ENCODE results near the gene ITPKC. TPM values are rescaled to one million over a fixed set of nuclear protein-coding genes. Genes with fewer than 3 reads are reported as not detected.
"Not testable (repeated sequence)": the region's sequence is repeated elsewhere in the genome, so short reads cannot be mapped to it uniquely, and the experiment has no call there.

Gene ITPKC
- total and polyA plus RNA-seq, 2 experiments from 2014 or later = 15.4 to 19.4 TPM

- H3K9me3 ChIP-seq (ENCODE audit: low read depth) = no peaks in the 10 kb centered on the region
- no peak for TF ChIP-seq CTCF (IDR thresholded peaks at IDR 0.05; ENCODE audit: low read depth, low read length)
- no peak overlapping the region for H3K27ac ChIP-seq
- no peak for DNase-seq (ENCODE audit: low read depth in 1 of 2, low spot score in 1 of 2)
- H3K27me3 ChIP-seq = no peaks in the 10 kb centered on the region
- H3K4me1 ChIP-seq (ENCODE audit: low read depth) = no peaks in the 10 kb centered on the region
- H3K36me3 ChIP-seq = no peaks in the 10 kb centered on the region
- no peak overlapping the region for H3K4me3 ChIP-seq
These were observed 63.7 kb downstream of the ITPKC start for GRCh38 chr19:40780582-40780981.

GRCh38 chr19:40781140-40781539 lies 64.2 kb downstream of the ITPKC start:
- DNase-seq (ENCODE audit: low read depth in 1 of 2, low spot score in 1 of 2) = no peak
- Histone ChIP-seq H3K9me3 (ENCODE audit: low read depth) (no peaks in the 10 kb centered on the region), H3K27ac (no peak overlapping the region), H3K36me3 (no peaks in the 10 kb centered on the region), H3K4me3 (no peak overlapping the region), H3K27me3 (no peaks in the 10 kb centered on the region), H3K4me1 (ENCODE audit: low read depth) (no peaks in the 10 kb centered on the region)
- TF ChIP-seq CTCF (IDR thresholded peaks at IDR 0.05; ENCODE audit: low read depth, low read length) = no peak

- Histone ChIP-seq H3K4me3 (no peak overlapping the region), H3K27me3 (no peaks in the 10 kb centered on the region), H3K9me3 (ENCODE audit: low read depth) (no peaks in the 10 kb centered on the region), H3K36me3 (no peaks in the 10 kb centered on the region), H3K27ac (no peak overlapping the region), H3K4me1 (ENCODE audit: low read depth) (no peaks in the 10 kb centered on the region)
- TF ChIP-seq CTCF (IDR thresholded peaks at IDR 0.05; ENCODE audit: low read depth, low read length) = no peak
- no peak for DNase-seq (ENCODE audit: low read depth in 1 of 2, low spot score in 1 of 2)
These were observed 66.8 kb downstream of the ITPKC start for GRCh38 chr19:40783711-40784110.

- not testable (repeated sequence) for H3K4me1 ChIP-seq (ENCODE audit: low read depth); H3K9me3 ChIP-seq (ENCODE audit: low read depth); H3K36me3 ChIP-seq; H3K27me3 ChIP-seq; H3K27ac ChIP-seq; H3K4me3 ChIP-seq; DNase-seq (ENCODE audit: low read depth in 1 of 2, low spot score in 1 of 2)
These were observed 67.2 kb downstream of the ITPKC start for GRCh38 chr19:40784146-40784545.

- H3K27ac ChIP-seq = no peak overlapping the region
- no peak for TF ChIP-seq CTCF (IDR thresholded peaks at IDR 0.05; ENCODE audit: low read depth, low read length)
These were observed 68.6 kb downstream of the ITPKC start for GRCh38 chr19:40785526-40785925.

GRCh38 chr19:40786060-40787037 lies 69.4 kb downstream of the ITPKC start:
- H3K27me3 ChIP-seq = no peaks in the 10 kb centered on the region
- DNase-seq (ENCODE audit: low read depth in 1 of 2, low spot score in 1 of 2) = no peak

More at GRCh38 chr19:40785526-40785925, 68.6 kb downstream of the ITPKC start:
- Histone ChIP-seq H3K4me3 (no peak overlapping the region), H3K4me1 (ENCODE audit: low read depth) (no peaks in the 10 kb centered on the region), H3K27me3 (no peaks in the 10 kb centered on the region), H3K9me3 (ENCODE audit: low read depth) (no peaks in the 10 kb centered on the region), H3K36me3 (no peaks in the 10 kb centered on the region)
- no peak for DNase-seq (ENCODE audit: low read depth in 1 of 2, low spot score in 1 of 2)

More at GRCh38 chr19:40786060-40787037, 69.4 kb downstream of the ITPKC start:
- Histone ChIP-seq H3K27ac (no peak overlapping the region), H3K9me3 (ENCODE audit: low read depth) (no peaks in the 10 kb centered on the region), H3K36me3 (no peaks in the 10 kb centered on the region), H3K4me1 (ENCODE audit: low read depth) (no peaks in the 10 kb centered on the region), H3K4me3 (no peak overlapping the region)
- no peak for TF ChIP-seq CTCF (IDR thresholded peaks at IDR 0.05; ENCODE audit: low read depth, low read length)

Measured in cardiac muscle cell (in vitro differentiated cells and primary cell).